PC-9 (cell line): ENCODE data around the gene AUTS2.

ENCODE experiments used
- EZH2 ChIP-seq: fragments of 200-600 bp; sonication (generic); IDR thresholded peaks from 2 replicates; pipeline ENCODE4 v1.8.0; 2017; ENCODE audit warnings: antibody characterized with exemption, low read depth
- TF ChIP-seq, protein P1 (sequence below): fragments of 200-600 bp; sonication (generic); conservative IDR thresholded peaks from 2 replicates; pipeline ENCODE4 v1.6.1; 2017; ENCODE audit warnings: mixed run types, antibody characterized with exemption, mild to moderate bottlenecking, moderate library complexity

GRCh38 chr7:70837589-70837988 is 1239.3 kb downstream of the AUTS2 start:
- TF ChIP-seq, protein P1, sequence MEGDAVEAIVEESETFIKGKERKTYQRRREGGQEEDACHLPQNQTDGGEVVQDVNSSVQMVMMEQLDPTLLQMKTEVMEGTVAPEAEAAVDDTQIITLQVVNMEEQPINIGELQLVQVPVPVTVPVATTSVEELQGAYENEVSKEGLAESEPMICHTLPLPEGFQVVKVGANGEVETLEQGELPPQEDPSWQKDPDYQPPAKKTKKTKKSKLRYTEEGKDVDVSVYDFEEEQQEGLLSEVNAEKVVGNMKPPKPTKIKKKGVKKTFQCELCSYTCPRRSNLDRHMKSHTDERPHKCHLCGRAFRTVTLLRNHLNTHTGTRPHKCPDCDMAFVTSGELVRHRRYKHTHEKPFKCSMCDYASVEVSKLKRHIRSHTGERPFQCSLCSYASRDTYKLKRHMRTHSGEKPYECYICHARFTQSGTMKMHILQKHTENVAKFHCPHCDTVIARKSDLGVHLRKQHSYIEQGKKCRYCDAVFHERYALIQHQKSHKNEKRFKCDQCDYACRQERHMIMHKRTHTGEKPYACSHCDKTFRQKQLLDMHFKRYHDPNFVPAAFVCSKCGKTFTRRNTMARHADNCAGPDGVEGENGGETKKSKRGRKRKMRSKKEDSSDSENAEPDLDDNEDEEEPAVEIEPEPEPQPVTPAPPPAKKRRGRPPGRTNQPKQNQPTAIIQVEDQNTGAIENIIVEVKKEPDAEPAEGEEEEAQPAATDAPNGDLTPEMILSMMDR: no peak
- TF ChIP-seq EZH2: no peak
